SK-N-SH (cell line): ENCODE measurements around the gene NFIA. TPM values are rescaled to one million over a fixed set of nuclear protein-coding genes. Genes with fewer than 3 reads are reported as not detected.

Experiments
- CTCF ChIA-PET: fragments of 300-600, 350-600 bp; formaldehyde crosslinking; extraction: SDS; loops from one replicate; lab custom pipeline; 2021; lab: Yijun Ruan, JAX
- POLR2A ChIA-PET: fragments of 350-600 bp; sonication (Branson Sonifier 250); formaldehyde crosslinking; extraction: SDS; loops from one replicate; lab custom pipeline; 2020; ENCODE audit warnings: antibody characterized with exemption, inconsistent platforms; lab: Yijun Ruan, JAX
- DNase-seq: peaks from one replicate; pipeline ENCODE4 v3.0.0; 2012
- H2AFZ ChIP-seq: fragments of 200-600 bp; sonication (generic); 2 replicates; pipeline ENCODE4 v1.8.1; 2016; ENCODE audit warnings: antibody characterized with exemption, mild to moderate bottlenecking, low read depth
- H3F3A ChIP-seq: fragments of 200-600 bp; sonication (generic); replicated peaks from 2 replicates; pipeline ENCODE3; 2016; ENCODE audit warnings: antibody characterized with exemption, mild to moderate bottlenecking; ENCODE audit not compliant: insufficient read depth
- H3K27ac ChIP-seq, 2 experiments: fragments of 200-500 bp in 1 of 2; fragments of 200-600 bp in 1 of 2; sonication (Bioruptor generic) in 1 of 2; sonication (generic), shearing (Covaris generic) in 1 of 2; 2 replicates each; pipeline versions ENCODE4 v1.5.1 to v1.6.1; 2014 to 2016; ENCODE audit warnings: low read depth in 2 of 2, inconsistent platforms in 1 of 2, low read length in 1 of 2, mild to moderate bottlenecking in 1 of 2, mixed read lengths in 1 of 2
- H3K27me3 ChIP-seq: fragments of 200-600 bp; sonication (generic), shearing (Covaris generic); 2 replicates; pipeline ENCODE4 v1.6.1; 2016; ENCODE audit warnings: mixed run types; ENCODE audit not compliant: insufficient read depth
- H3K36me3 ChIP-seq, 2 experiments: fragments of 200-500 bp in 1 of 2; fragments of 200-600 bp in 1 of 2; sonication (Bioruptor generic) in 1 of 2; sonication (generic) in 1 of 2; replicated peaks in 1 of 2; 2 replicates each; pipeline versions ENCODE3 to v1.5.1; 2014 to 2016; ENCODE audit warnings: low read length in 1 of 2, mild to moderate bottlenecking in 1 of 2; ENCODE audit not compliant: insufficient read depth in 2 of 2, control insufficient read depth in 1 of 2
- H3K4me1 ChIP-seq, 2 experiments: fragments of 200-500 bp in 1 of 2; fragments of 200-600 bp in 1 of 2; sonication (Bioruptor generic) in 1 of 2; sonication (generic), shearing (Covaris generic) in 1 of 2; 2 replicates each; pipeline versions ENCODE4 v1.5.1 to v1.6.1; 2014 to 2016; ENCODE audit warnings: low read depth in 1 of 2, low read length in 1 of 2, mixed run types in 1 of 2; ENCODE audit not compliant: insufficient read depth in 2 of 2, control insufficient read depth in 1 of 2
- H3K4me2 ChIP-seq: fragments of 200-600 bp; sonication (generic), shearing (Covaris generic); 2 replicates; pipeline ENCODE4 v1.6.1; 2017; ENCODE audit warnings: mixed run types
- H3K4me3 ChIP-seq, 2 experiments: fragments of 200-500 bp in 1 of 2; fragments of 200-600 bp in 1 of 2; sonication (Bioruptor generic) in 1 of 2; sonication (generic), shearing (Covaris generic) in 1 of 2; 2 replicates each; pipeline versions ENCODE4 v1.5.1 to v1.8.1; 2014 to 2016; ENCODE audit warnings: low read depth in 2 of 2, inconsistent platforms in 1 of 2, low read length in 1 of 2, mild to moderate bottlenecking in 1 of 2, mixed read lengths in 1 of 2, moderate library complexity in 1 of 2
- H3K79me2 ChIP-seq: fragments of 200-600 bp; sonication (generic); 2 replicates; pipeline ENCODE4 v1.8.1; 2017; ENCODE audit warnings: mild to moderate bottlenecking; ENCODE audit not compliant: insufficient read depth
- H3K9ac ChIP-seq: fragments of 200-600 bp; sonication (generic); 2 replicates; pipeline ENCODE4 v1.6.1; 2017; ENCODE audit warnings: mixed run types
- H3K9me2 ChIP-seq: fragments of 200-600 bp; sonication (generic); 2 replicates; pipeline ENCODE4 v1.6.1; 2017; ENCODE audit warnings: mixed run types
- H3K9me3 ChIP-seq: fragments of 200-600 bp; sonication (generic); 2 replicates; pipeline ENCODE4 v1.6.1; 2017; ENCODE audit warnings: mixed run types, mild to moderate bottlenecking, moderate library complexity
- H4K20me1 ChIP-seq: fragments of 200-600 bp; sonication (generic); 2 replicates; pipeline ENCODE4 v1.6.1; 2017; ENCODE audit warnings: mild to moderate bottlenecking, mixed run types; ENCODE audit not compliant: insufficient read depth
- ELF1 ChIP-seq: IDR thresholded peaks from 2 replicates; pipeline ENCODE4 v1.4.0; 2012
- EZH2phosphoT487 ChIP-seq: fragments of 200-600 bp; sonication (generic); IDR thresholded peaks from 2 replicates; pipeline ENCODE4 v1.6.1; 2017; ENCODE audit warnings: low read depth, mixed run types, mild to moderate bottlenecking, antibody characterized with exemption, moderate library complexity, borderline replicate concordance
- GATA2 ChIP-seq: sonication (generic); formaldehyde crosslinking; IDR thresholded peaks from 2 replicates; pipeline ENCODE4 v1.5.0; 2020; ENCODE audit warnings: mild to moderate bottlenecking, missing genetic modification reagents
- JUND ChIP-seq: IDR thresholded peaks from 2 replicates; pipeline ENCODE4 v1.4.0; 2012
- MXI1 ChIP-seq: IDR thresholded peaks from 2 replicates; pipeline ENCODE4 v1.6.1; 2012; ENCODE audit warnings: mild to moderate bottlenecking, low read depth, low read length, improper control_type of control experiment
- NRF1 ChIP-seq: IDR thresholded peaks from 2 replicates; pipeline ENCODE4 v1.6.1; 2012; ENCODE audit warnings: low read depth, mild to moderate bottlenecking, low read length
- POLR2AphosphoS5 ChIP-seq: IDR thresholded peaks from 2 replicates; pipeline ENCODE4 v1.6.1; 2012; ENCODE audit warnings: low read depth, low read length
- RAD21 ChIP-seq: IDR thresholded peaks from 2 replicates; pipeline ENCODE4 v1.6.1; 2012; ENCODE audit warnings: mild to moderate bottlenecking, low read length
- RCOR1 ChIP-seq: fragments of 150-350 bp; IDR thresholded peaks from 2 replicates; pipeline ENCODE4 v1.6.1; 2017; ENCODE audit warnings: antibody characterized with exemption, low read length
- RFX5 ChIP-seq: IDR thresholded peaks from 2 replicates; pipeline ENCODE4 v1.6.1; 2012; ENCODE audit warnings: mild to moderate bottlenecking, improper control_type of control experiment, low read length
- TAF1 ChIP-seq: IDR thresholded peaks from 2 replicates; pipeline ENCODE4 v1.6.1; 2012; ENCODE audit warnings: low read depth, mild to moderate bottlenecking, low read length, moderate library complexity, borderline replicate concordance
- WGBS: methylation state at CpG from one replicate; pipeline ENCODE4 v1.1.6; 2017; ENCODE audit warnings: low lambda C conversion rate; 5-methylcytosine and 5-hydroxymethylcytosine counted together
- polyA plus RNA-seq, 3 experiments: library from polyadenylated mRNA; depleted of rRNA; stranded (reverse); fragments of >200 nt; gene quantifications; 2 replicates each; pipeline ENCODE4 v1.2.3, GENCODE V29; 2012
- TF ChIP-seq, protein P1 (sequence below): fragments of 150-350 bp; IDR thresholded peaks from 2 replicates; pipeline ENCODE4 v1.6.1; 2017; ENCODE audit warnings: antibody characterized with exemption, low read length, low read depth, borderline replicate concordance
- TF ChIP-seq, protein P2 (sequence below): fragments of 150-350 bp; IDR thresholded peaks from 2 replicates; pipeline ENCODE4 v1.6.1; 2016; ENCODE audit warnings: mild to moderate bottlenecking, low read depth, low read length
- TF ChIP-seq, protein P3 (sequence below): IDR thresholded peaks from 2 replicates; pipeline ENCODE4 v1.4.0; 2012; ENCODE audit warnings: low read depth, borderline replicate concordance
- TF ChIP-seq, protein P4 (sequence below): IDR thresholded peaks from 2 replicates; pipeline ENCODE4 v1.6.1; 2012; ENCODE audit warnings: mild to moderate bottlenecking, low read depth, low read length, moderate library complexity
- TF ChIP-seq, protein P5 (sequence below): IDR thresholded peaks from 2 replicates; pipeline ENCODE4 v1.4.0; 2012; ENCODE audit warnings: low read depth, borderline replicate concordance
- TF ChIP-seq, protein P6 (sequence below): IDR thresholded peaks from 2 replicates; pipeline ENCODE4; 2012

The NFIA gene
- polyA plus RNA-seq, 1 of the 3 experiments (the other 2 are of a cell fraction) = 3.3 TPM

DNA sequence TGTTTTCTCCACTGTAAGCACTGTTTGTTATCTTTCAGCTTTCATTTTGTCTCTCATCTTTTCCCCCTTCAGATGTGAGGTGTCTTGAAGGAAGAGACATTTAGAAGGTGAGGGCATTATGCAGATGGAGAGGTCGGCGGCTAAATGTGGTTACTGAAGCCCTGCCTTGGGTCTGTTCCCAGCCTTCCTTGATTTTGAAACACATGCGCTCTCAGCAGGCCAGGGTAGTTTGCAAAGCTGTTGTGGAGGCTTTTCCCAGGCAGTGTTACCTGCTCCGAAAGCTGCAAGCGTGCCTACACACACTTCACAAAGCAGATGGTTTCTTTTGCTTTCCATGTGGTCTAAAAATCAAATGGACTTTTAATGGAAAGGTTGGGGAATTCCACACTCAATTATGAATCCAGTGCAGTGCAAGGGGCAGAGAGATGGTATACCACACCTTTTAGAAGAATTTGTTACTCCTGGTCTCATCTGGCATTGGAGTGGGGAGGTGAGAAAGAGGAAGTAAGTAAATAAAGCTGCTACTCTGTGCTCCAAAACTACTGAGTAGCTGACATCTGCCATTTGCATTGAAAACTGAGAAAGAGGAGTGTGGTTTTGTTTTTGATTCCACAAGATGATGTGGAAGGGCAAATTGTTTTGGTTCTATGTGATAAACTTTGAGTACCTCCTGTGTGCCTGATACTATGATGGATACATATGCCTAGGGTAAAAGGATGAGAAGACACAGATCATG, 91.9 kb downstream of the NFIA start:
- Histone ChIP-seq H3K4me1 (peaks cover 23 to 26% of the 10 kb centered on the region in 2 experiments; a peak in 3 of 4 replicates), H4K20me1 (no peaks in the 10 kb centered on the region), H3K27me3 (no peaks in the 10 kb centered on the region), H3K27ac (no peak overlapping the region), H3K4me3 (no peak overlapping the region), H3F3A (no peaks in the 10 kb centered on the region), H3K36me3 (no peaks in the 10 kb centered on the region), H3K9me2 (no peaks in the 10 kb centered on the region), H3K4me2 (no peak overlapping the region), H2AFZ (no peak overlapping the region), H3K9me3 (no peaks in the 10 kb centered on the region), H3K79me2 (no peaks in the 10 kb centered on the region; the same call in 1 of the 2 replicates), H3K9ac (no peak overlapping the region)
- POLR2A ChIA-PET = no interaction called here
- CTCF ChIA-PET = no interaction called here
- DNase-seq = no peak
- WGBS = 97% methylated on average over 5 of the region's 5 CpGs
- no peak for TF ChIP-seq ELF1
- no peak for TF ChIP-seq MXI1
- TF ChIP-seq, protein P1, sequence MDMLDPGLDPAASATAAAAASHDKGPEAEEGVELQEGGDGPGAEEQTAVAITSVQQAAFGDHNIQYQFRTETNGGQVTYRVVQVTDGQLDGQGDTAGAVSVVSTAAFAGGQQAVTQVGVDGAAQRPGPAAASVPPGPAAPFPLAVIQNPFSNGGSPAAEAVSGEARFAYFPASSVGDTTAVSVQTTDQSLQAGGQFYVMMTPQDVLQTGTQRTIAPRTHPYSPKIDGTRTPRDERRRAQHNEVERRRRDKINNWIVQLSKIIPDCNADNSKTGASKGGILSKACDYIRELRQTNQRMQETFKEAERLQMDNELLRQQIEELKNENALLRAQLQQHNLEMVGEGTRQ = no peak
- no peak for TF ChIP-seq NRF1
- no peak for TF ChIP-seq TAF1

DNA sequence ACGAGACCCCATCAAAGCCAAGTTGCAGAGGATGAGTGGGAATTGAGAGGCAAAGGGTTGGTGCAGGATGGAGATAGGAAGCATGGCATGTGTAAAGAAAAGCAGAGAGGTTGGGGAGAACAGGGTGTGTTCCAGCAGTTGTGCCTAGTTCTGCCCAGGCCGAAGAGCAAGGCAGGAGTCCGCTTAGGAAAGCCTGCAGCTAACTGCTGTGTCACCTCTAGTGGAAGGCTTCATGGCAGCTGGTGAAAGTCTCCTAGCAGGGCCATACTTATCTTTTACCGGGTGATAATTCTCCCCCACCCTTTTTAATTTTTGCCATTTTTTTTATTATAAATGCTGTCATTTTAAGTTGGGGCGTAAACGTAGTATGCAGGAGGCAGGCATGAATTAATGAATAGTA, 93.6 kb downstream of the NFIA start:
- Histone ChIP-seq H3K4me1 (peaks cover 17% of the 10 kb centered on the region in 2 experiments; a peak in 3 of 4 replicates), H3K36me3 (no peaks in the 10 kb centered on the region), H3F3A (no peaks in the 10 kb centered on the region), H3K27ac (no peak overlapping the region), H2AFZ (no peak overlapping the region), H3K9me3 (no peaks in the 10 kb centered on the region), H3K9ac (no peak overlapping the region), H3K79me2 (no peaks in the 10 kb centered on the region; the same call in 1 of the 2 replicates), H3K27me3 (no peaks in the 10 kb centered on the region), H3K9me2 (no peaks in the 10 kb centered on the region), H3K4me2 (no peak overlapping the region), H3K4me3 (no peak overlapping the region), H4K20me1 (no peaks in the 10 kb centered on the region)
- ChIA-PET POLR2A (no interaction called here), CTCF (no interaction called here)
- 86% methylated on average over 6 of the region's 6 CpGs for WGBS
- DNase-seq = no peak
- TF ChIP-seq, protein P2, sequence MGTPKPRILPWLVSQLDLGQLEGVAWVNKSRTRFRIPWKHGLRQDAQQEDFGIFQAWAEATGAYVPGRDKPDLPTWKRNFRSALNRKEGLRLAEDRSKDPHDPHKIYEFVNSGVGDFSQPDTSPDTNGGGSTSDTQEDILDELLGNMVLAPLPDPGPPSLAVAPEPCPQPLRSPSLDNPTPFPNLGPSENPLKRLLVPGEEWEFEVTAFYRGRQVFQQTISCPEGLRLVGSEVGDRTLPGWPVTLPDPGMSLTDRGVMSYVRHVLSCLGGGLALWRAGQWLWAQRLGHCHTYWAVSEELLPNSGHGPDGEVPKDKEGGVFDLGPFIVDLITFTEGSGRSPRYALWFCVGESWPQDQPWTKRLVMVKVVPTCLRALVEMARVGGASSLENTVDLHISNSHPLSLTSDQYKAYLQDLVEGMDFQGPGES = no peak
- TF ChIP-seq JUND (no peak), GATA2 (CRISPR knock-in tag) (no peak), ELF1 (no peak), EZH2phosphoT487 (no peak), RCOR1 (no peak), POLR2AphosphoS5 (no peak), RFX5 (no peak), RAD21 (no peak)
- TF ChIP-seq, protein P3, sequence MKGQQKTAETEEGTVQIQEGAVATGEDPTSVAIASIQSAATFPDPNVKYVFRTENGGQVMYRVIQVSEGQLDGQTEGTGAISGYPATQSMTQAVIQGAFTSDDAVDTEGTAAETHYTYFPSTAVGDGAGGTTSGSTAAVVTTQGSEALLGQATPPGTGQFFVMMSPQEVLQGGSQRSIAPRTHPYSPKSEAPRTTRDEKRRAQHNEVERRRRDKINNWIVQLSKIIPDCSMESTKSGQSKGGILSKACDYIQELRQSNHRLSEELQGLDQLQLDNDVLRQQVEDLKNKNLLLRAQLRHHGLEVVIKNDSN = no peak
- TF ChIP-seq, protein P4, sequence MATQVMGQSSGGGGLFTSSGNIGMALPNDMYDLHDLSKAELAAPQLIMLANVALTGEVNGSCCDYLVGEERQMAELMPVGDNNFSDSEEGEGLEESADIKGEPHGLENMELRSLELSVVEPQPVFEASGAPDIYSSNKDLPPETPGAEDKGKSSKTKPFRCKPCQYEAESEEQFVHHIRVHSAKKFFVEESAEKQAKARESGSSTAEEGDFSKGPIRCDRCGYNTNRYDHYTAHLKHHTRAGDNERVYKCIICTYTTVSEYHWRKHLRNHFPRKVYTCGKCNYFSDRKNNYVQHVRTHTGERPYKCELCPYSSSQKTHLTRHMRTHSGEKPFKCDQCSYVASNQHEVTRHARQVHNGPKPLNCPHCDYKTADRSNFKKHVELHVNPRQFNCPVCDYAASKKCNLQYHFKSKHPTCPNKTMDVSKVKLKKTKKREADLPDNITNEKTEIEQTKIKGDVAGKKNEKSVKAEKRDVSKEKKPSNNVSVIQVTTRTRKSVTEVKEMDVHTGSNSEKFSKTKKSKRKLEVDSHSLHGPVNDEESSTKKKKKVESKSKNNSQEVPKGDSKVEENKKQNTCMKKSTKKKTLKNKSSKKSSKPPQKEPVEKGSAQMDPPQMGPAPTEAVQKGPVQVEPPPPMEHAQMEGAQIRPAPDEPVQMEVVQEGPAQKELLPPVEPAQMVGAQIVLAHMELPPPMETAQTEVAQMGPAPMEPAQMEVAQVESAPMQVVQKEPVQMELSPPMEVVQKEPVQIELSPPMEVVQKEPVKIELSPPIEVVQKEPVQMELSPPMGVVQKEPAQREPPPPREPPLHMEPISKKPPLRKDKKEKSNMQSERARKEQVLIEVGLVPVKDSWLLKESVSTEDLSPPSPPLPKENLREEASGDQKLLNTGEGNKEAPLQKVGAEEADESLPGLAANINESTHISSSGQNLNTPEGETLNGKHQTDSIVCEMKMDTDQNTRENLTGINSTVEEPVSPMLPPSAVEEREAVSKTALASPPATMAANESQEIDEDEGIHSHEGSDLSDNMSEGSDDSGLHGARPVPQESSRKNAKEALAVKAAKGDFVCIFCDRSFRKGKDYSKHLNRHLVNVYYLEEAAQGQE = no peak
- TF ChIP-seq, protein P5, sequence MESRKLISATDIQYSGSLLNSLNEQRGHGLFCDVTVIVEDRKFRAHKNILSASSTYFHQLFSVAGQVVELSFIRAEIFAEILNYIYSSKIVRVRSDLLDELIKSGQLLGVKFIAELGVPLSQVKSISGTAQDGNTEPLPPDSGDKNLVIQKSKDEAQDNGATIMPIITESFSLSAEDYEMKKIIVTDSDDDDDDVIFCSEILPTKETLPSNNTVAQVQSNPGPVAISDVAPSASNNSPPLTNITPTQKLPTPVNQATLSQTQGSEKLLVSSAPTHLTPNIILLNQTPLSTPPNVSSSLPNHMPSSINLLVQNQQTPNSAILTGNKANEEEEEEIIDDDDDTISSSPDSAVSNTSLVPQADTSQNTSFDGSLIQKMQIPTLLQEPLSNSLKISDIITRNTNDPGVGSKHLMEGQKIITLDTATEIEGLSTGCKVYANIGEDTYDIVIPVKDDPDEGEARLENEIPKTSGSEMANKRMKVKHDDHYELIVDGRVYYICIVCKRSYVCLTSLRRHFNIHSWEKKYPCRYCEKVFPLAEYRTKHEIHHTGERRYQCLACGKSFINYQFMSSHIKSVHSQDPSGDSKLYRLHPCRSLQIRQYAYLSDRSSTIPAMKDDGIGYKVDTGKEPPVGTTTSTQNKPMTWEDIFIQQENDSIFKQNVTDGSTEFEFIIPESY = no peak
- TF ChIP-seq, protein P6, sequence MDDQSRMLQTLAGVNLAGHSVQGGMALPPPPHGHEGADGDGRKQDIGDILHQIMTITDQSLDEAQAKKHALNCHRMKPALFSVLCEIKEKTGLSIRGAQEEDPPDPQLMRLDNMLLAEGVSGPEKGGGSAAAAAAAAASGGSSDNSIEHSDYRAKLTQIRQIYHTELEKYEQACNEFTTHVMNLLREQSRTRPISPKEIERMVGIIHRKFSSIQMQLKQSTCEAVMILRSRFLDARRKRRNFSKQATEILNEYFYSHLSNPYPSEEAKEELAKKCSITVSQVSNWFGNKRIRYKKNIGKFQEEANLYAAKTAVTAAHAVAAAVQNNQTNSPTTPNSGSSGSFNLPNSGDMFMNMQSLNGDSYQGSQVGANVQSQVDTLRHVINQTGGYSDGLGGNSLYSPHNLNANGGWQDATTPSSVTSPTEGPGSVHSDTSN = no peak
